H1 (cell line): ENCODE results near the gene NME3. TPM values are rescaled to one million over a fixed set of nuclear protein-coding genes. Genes with fewer than 3 reads are reported as not detected.

Experiments
- BACH1 ChIP-seq: IDR thresholded peaks from 2 replicates; pipeline ENCODE4 v1.6.1; 2012; ENCODE audit warnings: low read length, improper control_type of control experiment
- CBX8 ChIP-seq: fragments of 300-800, 300-1000 bp; sonication (generic); IDR thresholded peaks from 2 replicates; pipeline ENCODE4 v1.7.1; 2016; ENCODE audit warnings: low read depth, low read length, borderline replicate concordance
- CTBP2 ChIP-seq: IDR thresholded peaks from 2 replicates; pipeline ENCODE4 v1.7.0; 2011; ENCODE audit warnings: borderline replicate concordance, mild to moderate bottlenecking, moderate library complexity, mixed read lengths, low read length; ENCODE audit not compliant: insufficient read depth, insufficient read length
- EP300 ChIP-seq, 2 experiments: IDR thresholded peaks; 1 replicate in 1 of 2; 2 replicates in 1 of 2; pipeline ENCODE4 v1.6.1; 2011 to 2012; ENCODE audit warnings: low read depth in 2 of 2, low read length in 2 of 2, mild to moderate bottlenecking in 2 of 2, borderline replicate concordance in 1 of 2, inconsistent platforms in 1 of 2, moderate library complexity in 1 of 2
- EZH2 ChIP-seq: fragments of 200-600 bp; sonication (generic); IDR thresholded peaks from 2 replicates; pipeline ENCODE4 v1.7.1; 2012; ENCODE audit warnings: low read depth, mild to moderate bottlenecking, moderate library complexity, low read length, inconsistent platforms; ENCODE audit not compliant: severe bottlenecking
- GTF2F1 ChIP-seq: IDR thresholded peaks from 2 replicates; pipeline ENCODE4 v1.6.1; 2012; ENCODE audit warnings: low read depth, low read length, improper control_type of control experiment, borderline replicate concordance
- HDAC2 ChIP-seq, 2 experiments: fragments of 300-600 bp in 1 of 2; sonication (generic) in 1 of 2; IDR thresholded peaks; 2 replicates each; pipeline ENCODE4 v1.6.1; 2011 to 2012; ENCODE audit warnings: low read depth in 2 of 2, low read length in 2 of 2, mild to moderate bottlenecking in 2 of 2, moderate library complexity in 2 of 2, borderline replicate concordance in 1 of 2, inconsistent platforms in 1 of 2
- KDM4A ChIP-seq: IDR thresholded peaks from one replicate; pipeline ENCODE4 v1.7.1; 2012; ENCODE audit warnings: low read depth, mild to moderate bottlenecking, moderate library complexity, low read length, inconsistent platforms; ENCODE audit not compliant: severe bottlenecking
- MAX ChIP-seq: IDR thresholded peaks from 2 replicates; pipeline ENCODE4 v1.6.1; 2012; ENCODE audit warnings: inconsistent platforms
- NANOG ChIP-seq: IDR thresholded peaks from 2 replicates; pipeline ENCODE4 v1.6.1; 2011; ENCODE audit warnings: low read length, low read depth, mild to moderate bottlenecking, inconsistent platforms; ENCODE audit not compliant: insufficient read depth, poor library complexity, severe bottlenecking
- POLR2AphosphoS5 ChIP-seq: IDR thresholded peaks from 2 replicates; pipeline ENCODE4 v1.6.1; 2011; ENCODE audit warnings: low read depth, low read length
- SP1 ChIP-seq: IDR thresholded peaks from 2 replicates; pipeline ENCODE4 v1.6.1; 2011; ENCODE audit warnings: low read depth, low read length
- SP2 ChIP-seq: IDR thresholded peaks from 2 replicates; pipeline ENCODE4 v1.6.1; 2012; ENCODE audit warnings: mild to moderate bottlenecking, low read length, inconsistent platforms
- TAF1 ChIP-seq: IDR thresholded peaks from 2 replicates; pipeline ENCODE4 v1.6.1; 2011; ENCODE audit warnings: mild to moderate bottlenecking, low read depth, low read length
- TEAD4 ChIP-seq: IDR thresholded peaks from 2 replicates; pipeline ENCODE4 v1.6.1; 2012; ENCODE audit warnings: low read depth, low read length, inconsistent platforms, mixed read lengths
- polyA plus RNA-seq, 7 experiments: library from polyadenylated mRNA; depleted of rRNA in 3 of 7; stranded (reverse) in 5 of 7; unstranded in 2 of 7; fragments of >200 nt in 5 of 7; fragments of 200-250 nt in 2 of 7; gene quantifications; 1 replicate in 5 of 7; 2 replicates in 1 of 7; 4 replicates in 1 of 7; pipeline versions ENCODE4 v1.2.1 to v1.2.3, GENCODE V29; 2011 to 2013; ENCODE audit warnings: missing spikeins in 2 of 7, mixed read lengths in 2 of 7
- total RNA-seq: library from RNA; stranded (reverse); fragmentation: NEBNext Ultra II Directional; extraction: Animal tissue kit (Norgen Biotek cat#: 25700); gene quantifications from 2 replicates; pipeline ENCODE4 v1.2.1, GENCODE V29; 2021

NME3 gene
- total and polyA plus RNA-seq, 2 of the 8 experiments (the other 6 are each of a cell fraction or from before 2014, with no cell fraction given): 72.5 to 163 TPM

GRCh38 chr16:1782408-1783264 is 11.3 kb upstream of the NME3 start, which contains the start of the genes NUBP2 and SPSB3 (continued):
- TF ChIP-seq SP1 (peak; percentile 97; the same call in 1 of the 2 replicates), TAF1 (peak; percentile 23; the same call in 1 of the 2 replicates), POLR2AphosphoS5 (peak; percentile 3), HDAC2 (IDR thresholded peaks at IDR 0.05; ENCODE audit: borderline replicate concordance in 1 of 2, low read depth in 2 of 2, low read length in 2 of 2) (0 out of 4 replicates have a peak, but pooled peaks of 1 of the 2 experiments have one; percentile 33), SP2 (peak; percentile 83), CBX8 (no peak), MAX (peak; percentile 49; the same call in 1 of the 2 replicates), BACH1 (peak; percentile 88), GTF2F1 (peak; percentile 18; the same call in 1 of the 2 replicates), CTBP2 (peak; percentile 56), TEAD4 (no peak), EZH2 (no peak), EP300 (IDR thresholded peaks at IDR 0.05; ENCODE audit: borderline replicate concordance in 1 of 2, low read depth in 2 of 2, low read length in 2 of 2) (peak in 1 of 2 experiments; percentile 3; a peak in 1 of 3 replicates), NANOG (peak; percentile 17), KDM4A (peak; percentile 62)
